NT2/D1 (cell line): ENCODE results near the gene PALD1.

Source experiments
- SUZ12 ChIP-seq: IDR thresholded peaks from 2 replicates; pipeline ENCODE4 v1.6.1; 2011; ENCODE audit not compliant: insufficient read length, insufficient read depth; ENCODE audit errors: extremely low read depth
- YY1 ChIP-seq: IDR thresholded peaks from 2 replicates; pipeline ENCODE4 v1.6.1; 2011; ENCODE audit not compliant: insufficient read length, insufficient read depth
- ZNF274 ChIP-seq: IDR thresholded peaks from 2 replicates; pipeline ENCODE4 v1.6.1; 2011; ENCODE audit warnings: mild to moderate bottlenecking, low read depth, low read length

- TF ChIP-seq ZNF274 = no peak
- TF ChIP-seq YY1 = no peak
- no peak for TF ChIP-seq SUZ12
Measured at GRCh38 chr10:70558871-70559810, 80.6 kb downstream of the PALD1 start.
